Measurements from ENCODE around the gene VPS4A.

DNA sequence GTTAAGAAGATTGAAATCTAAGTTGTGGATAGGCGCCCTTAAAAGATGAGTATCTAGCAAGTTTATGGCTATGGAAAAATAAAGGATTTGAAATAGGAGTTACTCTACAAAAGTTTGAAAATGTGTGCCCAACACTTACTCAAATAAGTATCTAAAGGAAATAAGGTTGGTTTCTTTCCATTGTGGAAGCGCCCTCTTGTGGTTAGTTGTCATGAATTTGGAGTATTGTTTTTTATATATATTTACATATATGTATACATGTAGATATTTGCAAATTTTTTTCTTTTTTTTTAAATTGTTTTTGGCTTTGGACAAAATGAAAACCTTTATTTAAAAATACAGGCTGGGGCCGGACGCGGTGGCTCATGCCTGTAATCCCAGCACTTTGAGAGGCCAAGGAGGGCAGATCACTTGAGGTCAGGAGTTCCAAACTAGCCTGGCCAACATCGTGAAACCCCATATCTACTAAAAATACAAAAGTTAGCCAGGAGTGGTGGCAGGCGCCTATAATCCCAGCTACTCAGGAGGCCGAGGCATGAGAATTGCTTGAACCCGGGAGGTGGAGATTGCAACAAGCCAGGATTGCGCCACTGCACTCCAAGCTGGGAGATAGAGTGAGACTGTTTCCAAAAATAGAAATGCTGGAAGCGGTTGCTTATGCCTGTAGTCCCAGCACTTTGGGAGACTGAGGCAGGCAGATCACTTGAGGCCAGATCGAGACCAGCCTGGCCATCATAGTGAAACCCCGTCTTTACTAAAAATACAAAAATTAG is 24.0 kb upstream of the VPS4A start:
- TF ChIP-seq, protein P1, sequence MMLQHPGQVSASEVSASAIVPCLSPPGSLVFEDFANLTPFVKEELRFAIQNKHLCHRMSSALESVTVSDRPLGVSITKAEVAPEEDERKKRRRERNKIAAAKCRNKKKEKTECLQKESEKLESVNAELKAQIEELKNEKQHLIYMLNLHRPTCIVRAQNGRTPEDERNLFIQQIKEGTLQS (IDR thresholded peaks at IDR 0.05) = no peak
- TF ChIP-seq, protein P2, sequence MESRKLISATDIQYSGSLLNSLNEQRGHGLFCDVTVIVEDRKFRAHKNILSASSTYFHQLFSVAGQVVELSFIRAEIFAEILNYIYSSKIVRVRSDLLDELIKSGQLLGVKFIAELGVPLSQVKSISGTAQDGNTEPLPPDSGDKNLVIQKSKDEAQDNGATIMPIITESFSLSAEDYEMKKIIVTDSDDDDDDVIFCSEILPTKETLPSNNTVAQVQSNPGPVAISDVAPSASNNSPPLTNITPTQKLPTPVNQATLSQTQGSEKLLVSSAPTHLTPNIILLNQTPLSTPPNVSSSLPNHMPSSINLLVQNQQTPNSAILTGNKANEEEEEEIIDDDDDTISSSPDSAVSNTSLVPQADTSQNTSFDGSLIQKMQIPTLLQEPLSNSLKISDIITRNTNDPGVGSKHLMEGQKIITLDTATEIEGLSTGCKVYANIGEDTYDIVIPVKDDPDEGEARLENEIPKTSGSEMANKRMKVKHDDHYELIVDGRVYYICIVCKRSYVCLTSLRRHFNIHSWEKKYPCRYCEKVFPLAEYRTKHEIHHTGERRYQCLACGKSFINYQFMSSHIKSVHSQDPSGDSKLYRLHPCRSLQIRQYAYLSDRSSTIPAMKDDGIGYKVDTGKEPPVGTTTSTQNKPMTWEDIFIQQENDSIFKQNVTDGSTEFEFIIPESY (IDR thresholded peaks at IDR 0.05) = no peak
- TF ChIP-seq, protein P3, sequence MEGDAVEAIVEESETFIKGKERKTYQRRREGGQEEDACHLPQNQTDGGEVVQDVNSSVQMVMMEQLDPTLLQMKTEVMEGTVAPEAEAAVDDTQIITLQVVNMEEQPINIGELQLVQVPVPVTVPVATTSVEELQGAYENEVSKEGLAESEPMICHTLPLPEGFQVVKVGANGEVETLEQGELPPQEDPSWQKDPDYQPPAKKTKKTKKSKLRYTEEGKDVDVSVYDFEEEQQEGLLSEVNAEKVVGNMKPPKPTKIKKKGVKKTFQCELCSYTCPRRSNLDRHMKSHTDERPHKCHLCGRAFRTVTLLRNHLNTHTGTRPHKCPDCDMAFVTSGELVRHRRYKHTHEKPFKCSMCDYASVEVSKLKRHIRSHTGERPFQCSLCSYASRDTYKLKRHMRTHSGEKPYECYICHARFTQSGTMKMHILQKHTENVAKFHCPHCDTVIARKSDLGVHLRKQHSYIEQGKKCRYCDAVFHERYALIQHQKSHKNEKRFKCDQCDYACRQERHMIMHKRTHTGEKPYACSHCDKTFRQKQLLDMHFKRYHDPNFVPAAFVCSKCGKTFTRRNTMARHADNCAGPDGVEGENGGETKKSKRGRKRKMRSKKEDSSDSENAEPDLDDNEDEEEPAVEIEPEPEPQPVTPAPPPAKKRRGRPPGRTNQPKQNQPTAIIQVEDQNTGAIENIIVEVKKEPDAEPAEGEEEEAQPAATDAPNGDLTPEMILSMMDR (IDR thresholded peaks at IDR 0.05; ENCODE audit: low read depth, low read length, missing input control) = peak; percentile 44
- TF ChIP-seq, protein P4, sequence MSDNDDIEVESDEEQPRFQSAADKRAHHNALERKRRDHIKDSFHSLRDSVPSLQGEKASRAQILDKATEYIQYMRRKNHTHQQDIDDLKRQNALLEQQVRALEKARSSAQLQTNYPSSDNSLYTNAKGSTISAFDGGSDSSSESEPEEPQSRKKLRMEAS (IDR thresholded peaks at IDR 0.05) = no peak

All from liver (tissue), 3 donors.